Ishikawa (cell line): ENCODE results near the gene FAM98C.

Experiments used
- CEBPB ChIP-seq: IDR thresholded peaks from 2 replicates; pipeline ENCODE4 v1.6.1; 2012
- CREB1 ChIP-seq: IDR thresholded peaks from 2 replicates; pipeline ENCODE4 v1.6.1; 2012; ENCODE audit warnings: low read depth
- EGR1 ChIP-seq: IDR thresholded peaks from 2 replicates; pipeline ENCODE4 v1.6.1; 2012
- EP300 ChIP-seq: IDR thresholded peaks from 2 replicates; pipeline ENCODE4 v1.6.1; 2012; ENCODE audit warnings: borderline replicate concordance
- FOXM1 ChIP-seq: IDR thresholded peaks from 2 replicates; pipeline ENCODE4 v1.6.1; 2012; ENCODE audit warnings: low read depth, borderline replicate concordance
- MAX ChIP-seq: IDR thresholded peaks from 2 replicates; pipeline ENCODE4 v1.6.1; 2012
- NFIC ChIP-seq: IDR thresholded peaks from 2 replicates; pipeline ENCODE4 v1.6.1; 2012
- RAD21 ChIP-seq: IDR thresholded peaks from 2 replicates; pipeline ENCODE4 v1.6.1; 2012; ENCODE audit warnings: low read depth
- TAF1 ChIP-seq: IDR thresholded peaks from 2 replicates; pipeline ENCODE4 v1.6.1; 2012; ENCODE audit warnings: low read depth, mild to moderate bottlenecking
- TCF12 ChIP-seq: IDR thresholded peaks from 2 replicates; pipeline ENCODE4 v1.6.1; 2012; ENCODE audit warnings: low read depth
- TEAD4 ChIP-seq: IDR thresholded peaks from 2 replicates; pipeline ENCODE4 v1.6.1; 2012
- USF1 ChIP-seq: IDR thresholded peaks from 2 replicates; pipeline ENCODE4 v1.6.1; 2012
- YY1 ChIP-seq: IDR thresholded peaks from 2 replicates; pipeline ENCODE4 v1.6.1; 2012; ENCODE audit warnings: low read depth
- ZBTB7A ChIP-seq: IDR thresholded peaks from 2 replicates; pipeline ENCODE4 v1.6.1; 2012; ENCODE audit warnings: low read depth
- TF ChIP-seq, protein P1 (sequence below): IDR thresholded peaks from 2 replicates; pipeline ENCODE4 v1.6.1; 2012; ENCODE audit warnings: low read depth, mild to moderate bottlenecking

The FAM98C gene

GRCh38 chr19:38449518-38449917 is 46.6 kb downstream of the FAM98C start:
- TF ChIP-seq NFIC, result no peak
- TF ChIP-seq EGR1, result no peak
- no peak for TF ChIP-seq CEBPB
- no peak for TF ChIP-seq FOXM1
- TF ChIP-seq, protein P1, sequence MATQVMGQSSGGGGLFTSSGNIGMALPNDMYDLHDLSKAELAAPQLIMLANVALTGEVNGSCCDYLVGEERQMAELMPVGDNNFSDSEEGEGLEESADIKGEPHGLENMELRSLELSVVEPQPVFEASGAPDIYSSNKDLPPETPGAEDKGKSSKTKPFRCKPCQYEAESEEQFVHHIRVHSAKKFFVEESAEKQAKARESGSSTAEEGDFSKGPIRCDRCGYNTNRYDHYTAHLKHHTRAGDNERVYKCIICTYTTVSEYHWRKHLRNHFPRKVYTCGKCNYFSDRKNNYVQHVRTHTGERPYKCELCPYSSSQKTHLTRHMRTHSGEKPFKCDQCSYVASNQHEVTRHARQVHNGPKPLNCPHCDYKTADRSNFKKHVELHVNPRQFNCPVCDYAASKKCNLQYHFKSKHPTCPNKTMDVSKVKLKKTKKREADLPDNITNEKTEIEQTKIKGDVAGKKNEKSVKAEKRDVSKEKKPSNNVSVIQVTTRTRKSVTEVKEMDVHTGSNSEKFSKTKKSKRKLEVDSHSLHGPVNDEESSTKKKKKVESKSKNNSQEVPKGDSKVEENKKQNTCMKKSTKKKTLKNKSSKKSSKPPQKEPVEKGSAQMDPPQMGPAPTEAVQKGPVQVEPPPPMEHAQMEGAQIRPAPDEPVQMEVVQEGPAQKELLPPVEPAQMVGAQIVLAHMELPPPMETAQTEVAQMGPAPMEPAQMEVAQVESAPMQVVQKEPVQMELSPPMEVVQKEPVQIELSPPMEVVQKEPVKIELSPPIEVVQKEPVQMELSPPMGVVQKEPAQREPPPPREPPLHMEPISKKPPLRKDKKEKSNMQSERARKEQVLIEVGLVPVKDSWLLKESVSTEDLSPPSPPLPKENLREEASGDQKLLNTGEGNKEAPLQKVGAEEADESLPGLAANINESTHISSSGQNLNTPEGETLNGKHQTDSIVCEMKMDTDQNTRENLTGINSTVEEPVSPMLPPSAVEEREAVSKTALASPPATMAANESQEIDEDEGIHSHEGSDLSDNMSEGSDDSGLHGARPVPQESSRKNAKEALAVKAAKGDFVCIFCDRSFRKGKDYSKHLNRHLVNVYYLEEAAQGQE, result no peak
- TF ChIP-seq EP300, result no peak
- no peak for TF ChIP-seq MAX
- TF ChIP-seq TEAD4, result no peak
- no peak for TF ChIP-seq CREB1
- TF ChIP-seq ZBTB7A, result no peak
- TF ChIP-seq RAD21, result no peak
- no peak for TF ChIP-seq TAF1
- TF ChIP-seq TCF12, result no peak
- TF ChIP-seq USF1, result no peak
- no peak for TF ChIP-seq YY1

DNA sequence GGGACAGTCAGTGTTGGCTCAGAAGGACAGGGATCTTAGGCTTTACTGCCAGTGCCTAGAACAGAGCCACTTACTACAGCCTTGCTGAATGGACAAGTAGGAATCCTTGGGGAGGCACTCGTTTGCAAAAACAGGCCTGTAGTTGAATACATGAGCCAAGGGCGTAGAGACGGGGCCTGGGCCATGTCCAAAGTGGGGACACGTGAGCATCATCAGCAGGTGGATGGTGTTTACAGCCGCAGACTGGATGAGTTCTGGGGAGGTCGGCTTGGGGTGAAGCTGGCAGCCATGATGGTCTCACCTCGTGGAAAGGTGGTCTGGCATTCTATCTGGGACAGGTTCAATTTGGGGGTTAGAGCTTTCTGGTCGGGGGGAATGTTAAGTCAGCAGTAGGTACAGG is 48.1 kb downstream of the FAM98C start:
- no peak for TF ChIP-seq TEAD4
- no peak for TF ChIP-seq EGR1
- TF ChIP-seq CREB1, result no peak
- no peak for TF ChIP-seq RAD21
- no peak for TF ChIP-seq TCF12
- no peak for TF ChIP-seq MAX
- no peak for TF ChIP-seq YY1

DNA sequence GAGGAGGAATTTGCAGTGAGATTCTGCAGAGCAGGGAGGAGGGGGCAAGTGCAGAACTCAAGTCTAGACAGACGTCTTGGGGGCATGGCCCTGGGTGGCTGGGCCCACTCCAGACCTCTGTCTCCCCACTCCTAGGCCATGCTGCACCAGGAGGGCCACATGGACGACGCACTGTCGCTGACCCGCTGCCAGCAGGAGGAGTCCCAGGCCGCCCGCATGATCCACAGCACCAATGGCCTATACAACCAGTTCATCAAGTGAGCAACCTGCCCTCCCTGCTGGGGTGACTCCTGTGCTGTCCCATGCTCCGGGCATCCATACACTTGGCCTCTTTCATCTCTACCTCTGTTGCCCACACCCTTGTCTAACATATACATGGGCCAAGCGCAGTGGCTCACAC is 48.7 kb downstream of the FAM98C start:
- TF ChIP-seq RAD21 (no peak), YY1 (no peak), USF1 (no peak), CREB1 (no peak), EGR1 (no peak), TCF12 (no peak), ZBTB7A (no peak), NFIC (no peak), TEAD4 (no peak), CEBPB (no peak), FOXM1 (no peak), TAF1 (no peak), MAX (no peak), EP300 (no peak)
- TF ChIP-seq, protein P1, result no peak

DNA sequence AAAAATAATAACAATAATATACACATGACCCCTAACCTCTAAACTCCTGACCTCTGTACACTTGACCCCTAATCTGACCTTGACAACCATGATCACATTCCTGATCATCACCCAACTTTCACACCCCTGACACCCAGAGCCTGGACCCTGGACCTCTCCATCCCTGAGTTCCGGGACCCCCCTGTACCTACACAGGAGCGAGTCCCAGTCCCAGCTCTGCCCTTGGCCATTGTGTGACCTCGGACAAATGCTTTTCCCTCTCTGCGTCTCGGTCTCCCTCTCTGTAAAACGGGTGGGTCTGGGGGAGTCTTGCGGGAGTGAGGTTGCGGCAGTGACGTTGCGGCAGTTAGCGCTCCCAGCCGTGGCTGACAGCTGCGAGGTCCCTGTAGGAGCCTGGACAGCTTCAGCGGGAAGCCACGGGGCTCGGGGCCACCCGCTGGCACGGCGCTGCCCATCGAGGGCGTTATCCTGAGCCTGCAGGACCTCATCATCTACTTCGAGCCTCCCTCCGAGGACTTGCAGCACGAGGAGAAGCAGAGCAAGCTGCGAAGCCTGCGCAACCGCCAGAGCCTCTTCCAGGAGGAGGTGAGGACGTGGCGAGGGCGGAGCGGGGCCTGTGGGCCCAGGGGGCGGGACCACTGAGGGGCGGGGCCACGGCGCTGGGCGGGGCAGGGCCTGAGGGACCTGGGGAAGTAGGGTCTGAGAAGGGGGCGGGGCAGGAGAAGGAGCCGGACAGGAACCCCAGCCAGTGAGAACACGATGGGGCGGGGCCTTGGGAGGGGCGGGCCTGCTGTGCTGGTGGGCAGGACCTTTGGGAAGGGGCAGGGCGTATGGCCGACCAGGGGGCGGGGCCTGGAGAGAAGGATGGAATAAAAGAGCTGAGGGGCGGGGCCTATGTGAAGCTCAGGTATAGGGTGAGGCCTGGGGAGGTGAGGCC is 49.8 kb downstream of the FAM98C start:
- TF ChIP-seq ZBTB7A (no peak), MAX (peak; percentile 99)

DNA sequence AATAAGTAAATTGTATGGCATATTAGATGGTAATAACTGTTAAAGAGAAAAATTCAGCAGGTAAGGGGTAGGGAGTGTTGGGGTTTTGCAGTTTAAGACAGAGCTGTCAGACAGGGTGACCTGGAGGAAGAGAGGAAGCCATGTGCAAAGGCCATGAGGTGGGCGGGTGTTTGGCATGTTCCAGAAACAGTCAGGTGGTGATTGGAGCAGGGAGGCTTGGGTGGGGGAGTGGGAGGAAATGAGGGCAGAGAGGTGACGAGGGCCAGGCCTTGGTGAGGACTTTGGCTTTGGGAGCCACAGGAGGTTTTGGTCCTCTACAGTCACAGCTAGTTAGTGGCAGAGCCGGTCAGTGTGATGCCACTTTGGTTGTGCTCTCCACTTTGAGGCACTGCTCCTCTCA is 50.7 kb downstream of the FAM98C start:
- no peak for TF ChIP-seq CREB1

DNA sequence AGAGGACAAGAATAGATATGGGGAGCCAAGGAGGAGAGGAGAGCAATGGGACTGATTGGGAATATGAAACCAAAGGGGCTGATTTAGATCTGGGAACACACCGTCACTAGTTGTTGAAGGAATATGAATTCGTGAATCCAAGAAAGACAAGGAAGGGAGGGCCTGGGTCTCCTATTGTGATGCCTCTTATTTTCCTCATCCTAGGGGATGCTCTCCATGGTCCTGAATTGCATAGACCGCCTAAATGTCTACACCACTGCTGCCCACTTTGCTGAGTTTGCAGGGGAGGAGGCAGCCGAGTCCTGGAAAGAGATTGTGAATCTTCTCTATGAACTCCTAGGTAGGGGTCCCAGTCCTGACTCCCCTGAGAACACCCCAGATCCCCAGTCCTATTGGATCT is 52.1 kb downstream of the FAM98C start:
- TF ChIP-seq MAX, result no peak
- no peak for TF ChIP-seq TCF12
- 0 out of 2 replicates have a peak, but pooled peaks have one; percentile 49 for TF ChIP-seq ZBTB7A
- TF ChIP-seq, protein P1, result peak; percentile 96
- TF ChIP-seq TAF1, result no peak
